ENCODE measurements around the gene PER2.

Gene PER2

DNA sequence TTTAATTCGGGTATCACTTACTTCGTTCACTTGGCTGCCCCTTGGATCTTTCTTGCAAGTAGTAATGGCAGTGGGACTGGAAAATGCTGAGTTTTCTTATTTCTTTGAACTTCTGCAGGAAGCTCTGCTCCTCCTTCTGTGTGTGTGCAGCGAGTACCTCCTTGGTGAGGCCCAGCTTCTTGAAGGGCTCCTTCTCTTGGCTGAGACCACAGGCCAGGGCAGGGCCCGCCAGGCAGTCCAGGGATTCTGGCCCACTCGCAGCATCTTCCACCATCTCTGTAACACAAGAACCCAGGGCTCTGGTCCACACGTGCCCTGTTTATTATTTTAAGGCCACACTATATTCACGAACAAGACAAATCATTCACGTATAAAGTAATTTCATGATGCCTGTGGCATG, 32.8 kb downstream of the PER2 start:
- no peak overlapping the region for H3K14ac ChIP-seq (ENCODE audit: low read length)
- no peak overlapping the region for H4K12ac ChIP-seq (ENCODE audit: low read depth, low read length)
- H3K9ac ChIP-seq (ENCODE audit: low read length): no peak overlapping the region
- H2BK5ac ChIP-seq (ENCODE audit: low read depth, low read length, poor library complexity): no peak overlapping the region
- H3K4me3 ChIP-seq (ENCODE audit: low read depth, low read length): no peak overlapping the region
- peaks cover 3 to 5% of the 10 kb centered on the region in 2 experiments for H3K36me3 ChIP-seq (ENCODE audit: control insufficient read depth in 1 of 2, insufficient read depth in 2 of 2, low read length in 2 of 2)
- H3K18ac ChIP-seq (ENCODE audit: low read length): no peak overlapping the region
- H2BK12ac ChIP-seq (ENCODE audit: low read length): no peak overlapping the region
- H3K79me1 ChIP-seq (ENCODE audit: low read length): no peaks in the 10 kb centered on the region
- no peak overlapping the region for H4K91ac ChIP-seq (ENCODE audit: low read depth, low read length)
- no peak for DNase-seq
- no peak overlapping the region for H3K23ac ChIP-seq (ENCODE audit: low read length)
- H2BK120ac ChIP-seq (ENCODE audit: insufficient read depth, low read length, poor library complexity): no peak overlapping the region
- H3K9me3 ChIP-seq (ENCODE audit: insufficient read depth, low read depth, low read length): no peaks in the 10 kb centered on the region
- no CpG with 5 or more reads among the region's 8 CpGs for WGBS (ENCODE audit: extremely low coverage, insufficient coverage, insufficient read length)
- no peaks in the 10 kb centered on the region for H3K27me3 ChIP-seq (ENCODE audit: insufficient read depth, low read length)
- H3K4me2 ChIP-seq (ENCODE audit: low read length): no peak overlapping the region
- H2AK5ac ChIP-seq (ENCODE audit: low read length): no peak overlapping the region
- no peaks in the 10 kb centered on the region for H3K79me2 ChIP-seq (ENCODE audit: control insufficient read depth, insufficient read depth, low read length, poor library complexity)
- no peak overlapping the region for H4K8ac ChIP-seq (ENCODE audit: low read depth, low read length)
- no peak overlapping the region for H2AFZ ChIP-seq (ENCODE audit: insufficient read depth, low read length, poor library complexity)
- peaks cover under 1% of the 10 kb centered on the region in 2 experiments for H3K4me1 ChIP-seq (ENCODE audit: control insufficient read depth in 1 of 2, insufficient read depth in 2 of 2, low read length in 2 of 2)
- no peak overlapping the region for H3K4ac ChIP-seq (ENCODE audit: low read depth, low read length)
- H3K27ac ChIP-seq (ENCODE audit: low read depth, low read length): no peak overlapping the region

DNA sequence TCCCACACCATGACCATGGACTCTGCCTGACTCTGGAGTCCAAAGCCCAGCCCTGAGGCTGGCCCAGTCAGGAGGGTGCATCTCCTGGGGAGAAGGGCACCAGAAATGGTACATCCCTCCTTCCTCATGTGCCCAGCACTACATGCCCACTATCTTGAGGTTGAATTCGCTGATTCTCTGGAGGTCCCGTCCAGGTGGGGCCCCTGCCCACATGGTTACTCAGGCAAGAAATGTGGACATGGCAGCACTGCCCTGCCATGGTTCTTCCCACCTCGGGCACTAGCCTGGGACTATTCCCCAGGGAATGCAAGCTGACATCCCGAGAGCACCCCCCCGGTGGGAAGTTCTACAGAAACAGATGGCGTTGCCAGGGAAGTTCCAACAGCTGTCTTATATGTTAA, 33.3 kb downstream of the PER2 start:
- no peak for DNase-seq
- no peaks in the 10 kb centered on the region for H3K4me1 ChIP-seq (ENCODE audit: control insufficient read depth in 1 of 2, insufficient read depth in 2 of 2, low read length in 2 of 2)
- no peak overlapping the region for H3K4me3 ChIP-seq (ENCODE audit: low read depth, low read length)
- no peak overlapping the region for H2BK5ac ChIP-seq (ENCODE audit: low read depth, low read length, poor library complexity)
- H3K18ac ChIP-seq (ENCODE audit: low read length): no peak overlapping the region
- H3K79me1 ChIP-seq (ENCODE audit: low read length): no peaks in the 10 kb centered on the region
- H2AFZ ChIP-seq (ENCODE audit: insufficient read depth, low read length, poor library complexity): no peak overlapping the region
- H3K9me3 ChIP-seq (ENCODE audit: insufficient read depth, low read depth, low read length): no peaks in the 10 kb centered on the region
- peaks cover 3 to 5% of the 10 kb centered on the region in 2 experiments for H3K36me3 ChIP-seq (ENCODE audit: control insufficient read depth in 1 of 2, insufficient read depth in 2 of 2, low read length in 2 of 2)
- no peak overlapping the region for H4K91ac ChIP-seq (ENCODE audit: low read depth, low read length)
- no peak overlapping the region for H3K9ac ChIP-seq (ENCODE audit: low read length)
- H3K79me2 ChIP-seq (ENCODE audit: control insufficient read depth, insufficient read depth, low read length, poor library complexity): no peaks in the 10 kb centered on the region
- H3K27ac ChIP-seq (ENCODE audit: low read depth, low read length): no peak overlapping the region
- no peak overlapping the region for H4K12ac ChIP-seq (ENCODE audit: low read depth, low read length)
- no peak overlapping the region for H2AK5ac ChIP-seq (ENCODE audit: low read length)
- H2BK12ac ChIP-seq (ENCODE audit: low read length): no peak overlapping the region
- H3K23ac ChIP-seq (ENCODE audit: low read length): no peak overlapping the region
- WGBS (ENCODE audit: extremely low coverage, insufficient coverage, insufficient read length): no CpG with 5 or more reads among the region's 6 CpGs
- no peak overlapping the region for H3K4ac ChIP-seq (ENCODE audit: low read depth, low read length)
- no peak overlapping the region for H3K14ac ChIP-seq (ENCODE audit: low read length)
- no peak overlapping the region for H4K8ac ChIP-seq (ENCODE audit: low read depth, low read length)
- H2BK120ac ChIP-seq (ENCODE audit: insufficient read depth, low read length, poor library complexity): no peak overlapping the region
- H3K4me2 ChIP-seq (ENCODE audit: low read length): no peak overlapping the region
- no peaks in the 10 kb centered on the region for H3K27me3 ChIP-seq (ENCODE audit: insufficient read depth, low read length)

DNA sequence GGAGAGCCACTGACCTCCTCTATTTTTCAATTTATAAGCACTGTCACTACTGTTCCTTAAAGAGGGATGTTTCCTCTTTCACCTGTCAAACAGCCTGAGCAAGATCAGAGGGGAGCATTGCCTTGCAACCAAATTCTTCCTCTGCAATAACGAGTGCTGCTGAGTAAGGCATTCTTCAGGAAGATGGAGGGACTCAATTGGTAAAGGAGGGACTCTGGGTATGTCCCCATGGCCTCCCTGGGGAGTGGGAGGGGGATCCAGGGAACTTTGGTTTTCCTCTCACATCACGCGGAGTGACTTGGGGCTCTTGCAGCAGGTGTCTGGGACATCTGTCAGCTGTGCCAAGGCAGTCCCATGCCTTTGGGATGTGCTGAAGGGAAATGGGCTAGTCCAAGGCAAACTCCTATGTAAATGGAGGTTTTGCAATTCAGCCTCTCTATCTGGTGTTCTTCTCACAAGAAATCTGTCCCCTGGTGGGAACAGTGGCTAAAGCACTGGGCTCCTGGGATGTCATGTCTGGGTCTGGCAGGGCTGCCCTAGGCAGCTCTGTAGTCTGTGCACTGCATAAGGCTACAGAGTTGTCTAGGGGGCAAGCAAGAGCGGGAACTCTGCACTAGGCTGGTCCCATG, 34.2 kb downstream of the PER2 start:
- H3K9me3 ChIP-seq (ENCODE audit: insufficient read depth, low read depth, low read length): no peaks in the 10 kb centered on the region
- no peak overlapping the region for H4K8ac ChIP-seq (ENCODE audit: low read depth, low read length)
- no peaks in the 10 kb centered on the region for H3K79me2 ChIP-seq (ENCODE audit: control insufficient read depth, insufficient read depth, low read length, poor library complexity)
- no peak overlapping the region for H3K4me3 ChIP-seq (ENCODE audit: low read depth, low read length)
- H3K9ac ChIP-seq (ENCODE audit: low read length): no peak overlapping the region
- H3K4ac ChIP-seq (ENCODE audit: low read depth, low read length): no peak overlapping the region
- no peak for DNase-seq
- H4K12ac ChIP-seq (ENCODE audit: low read depth, low read length): no peak overlapping the region
- H3K4me1 ChIP-seq (ENCODE audit: control insufficient read depth in 1 of 2, insufficient read depth in 2 of 2, low read length in 2 of 2): no peaks in the 10 kb centered on the region
- H4K91ac ChIP-seq (ENCODE audit: low read depth, low read length): no peak overlapping the region
- no peak overlapping the region for H2AK5ac ChIP-seq (ENCODE audit: low read length)
- H3K27me3 ChIP-seq (ENCODE audit: insufficient read depth, low read length): no peaks in the 10 kb centered on the region
- peaks cover 3 to 5% of the 10 kb centered on the region in 2 experiments for H3K36me3 ChIP-seq (ENCODE audit: control insufficient read depth in 1 of 2, insufficient read depth in 2 of 2, low read length in 2 of 2)
- no peak overlapping the region for H2BK12ac ChIP-seq (ENCODE audit: low read length)
- H2BK5ac ChIP-seq (ENCODE audit: low read depth, low read length, poor library complexity): no peak overlapping the region
- no peak overlapping the region for H3K14ac ChIP-seq (ENCODE audit: low read length)
- WGBS (ENCODE audit: extremely low coverage, insufficient coverage, insufficient read length): no CpG with 5 or more reads among the region's 4 CpGs
- H2BK120ac ChIP-seq (ENCODE audit: insufficient read depth, low read length, poor library complexity): no peak overlapping the region
- H3K4me2 ChIP-seq (ENCODE audit: low read length): no peak overlapping the region
- H3K23ac ChIP-seq (ENCODE audit: low read length): no peak overlapping the region
- H3K27ac ChIP-seq (ENCODE audit: low read depth, low read length): no peak overlapping the region
- no peaks in the 10 kb centered on the region for H3K79me1 ChIP-seq (ENCODE audit: low read length)
- H2AFZ ChIP-seq (ENCODE audit: insufficient read depth, low read length, poor library complexity): no peak overlapping the region
- no peak overlapping the region for H3K18ac ChIP-seq (ENCODE audit: low read length)

DNA sequence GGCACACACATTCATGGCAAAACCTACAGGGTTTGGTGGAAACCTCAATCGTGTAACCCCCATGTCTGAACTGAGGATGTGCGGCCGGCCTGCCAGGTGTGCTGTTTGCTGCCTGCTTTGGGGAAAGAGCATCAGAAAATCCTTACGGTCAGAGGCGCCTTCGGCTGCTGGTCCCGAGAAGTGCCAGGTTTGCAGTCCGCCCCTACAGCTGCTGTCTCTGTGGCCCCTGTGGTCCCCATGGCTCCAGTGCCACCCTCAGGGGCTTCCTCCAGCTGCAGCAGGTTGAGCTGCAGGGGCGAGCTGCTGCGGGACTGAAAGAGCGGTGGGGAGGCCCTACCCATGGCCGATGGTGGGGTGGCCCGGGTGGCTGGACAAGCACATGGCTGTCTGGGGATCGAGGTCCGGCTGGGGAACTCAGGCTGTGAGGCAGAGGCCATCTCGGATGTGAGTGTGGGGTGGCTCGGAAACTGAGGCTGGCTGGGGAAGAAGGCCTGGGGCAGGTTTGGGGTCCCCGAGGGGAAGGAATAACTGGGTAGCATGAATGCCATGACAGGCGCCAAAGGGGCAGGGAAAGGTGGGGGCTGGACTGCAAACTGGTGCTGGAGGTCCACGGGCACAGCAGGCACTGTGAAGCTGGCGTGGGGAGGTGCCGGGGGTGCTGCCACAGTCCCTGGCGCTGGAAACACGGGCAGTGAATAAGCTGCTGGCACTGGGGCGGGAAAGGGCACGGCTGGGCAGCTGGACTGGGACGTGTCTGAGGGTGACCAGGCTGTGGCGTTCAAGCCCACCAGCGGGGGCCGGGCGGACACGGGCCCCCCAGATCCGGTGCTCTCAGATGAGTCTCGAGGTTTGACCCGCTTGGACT, 35.4 kb downstream of the PER2 start:
- no peak for DNase-seq
- no peak overlapping the region for H3K23ac ChIP-seq (ENCODE audit: low read length)
- no peak overlapping the region for H3K27ac ChIP-seq (ENCODE audit: low read depth, low read length)
- no peaks in the 10 kb centered on the region for H3K79me1 ChIP-seq (ENCODE audit: low read length)
- H4K91ac ChIP-seq (ENCODE audit: low read depth, low read length): no peak overlapping the region
- no peak overlapping the region for H2BK12ac ChIP-seq (ENCODE audit: low read length)
- H2AK5ac ChIP-seq (ENCODE audit: low read length): no peak overlapping the region
- H2BK120ac ChIP-seq (ENCODE audit: insufficient read depth, low read length, poor library complexity): no peak overlapping the region
- H3K9me3 ChIP-seq (ENCODE audit: insufficient read depth, low read depth, low read length): no peaks in the 10 kb centered on the region
- no peak overlapping the region for H3K9ac ChIP-seq (ENCODE audit: low read length)
- no peak overlapping the region for H2BK5ac ChIP-seq (ENCODE audit: low read depth, low read length, poor library complexity)
- H3K4me3 ChIP-seq (ENCODE audit: low read depth, low read length): peak overlapping the region; percentile 16
- no peak overlapping the region for H3K18ac ChIP-seq (ENCODE audit: low read length)
- H2AFZ ChIP-seq (ENCODE audit: insufficient read depth, low read length, poor library complexity): no peak overlapping the region
- H3K36me3 ChIP-seq (ENCODE audit: control insufficient read depth in 1 of 2, insufficient read depth in 2 of 2, low read length in 2 of 2): peaks cover 3 to 5% of the 10 kb centered on the region in 2 experiments
- no peak overlapping the region for H3K4ac ChIP-seq (ENCODE audit: low read depth, low read length)
- no peak overlapping the region for H3K14ac ChIP-seq (ENCODE audit: low read length)
- no CpG with 5 or more reads among the region's 35 CpGs for WGBS (ENCODE audit: extremely low coverage, insufficient coverage, insufficient read length)
- no peak overlapping the region for H4K12ac ChIP-seq (ENCODE audit: low read depth, low read length)
- H3K4me2 ChIP-seq (ENCODE audit: low read length): no peak overlapping the region
- no peaks in the 10 kb centered on the region for H3K4me1 ChIP-seq (ENCODE audit: control insufficient read depth in 1 of 2, insufficient read depth in 2 of 2, low read length in 2 of 2)
- H3K79me2 ChIP-seq (ENCODE audit: control insufficient read depth, insufficient read depth, low read length, poor library complexity): no peaks in the 10 kb centered on the region
- H4K8ac ChIP-seq (ENCODE audit: low read depth, low read length): no peak overlapping the region
- H3K27me3 ChIP-seq (ENCODE audit: insufficient read depth, low read length): no peaks in the 10 kb centered on the region

Data from trophoblast cell (in vitro differentiated cells and primary cell).